ENCODE data around the gene LAMC3.

DNA sequence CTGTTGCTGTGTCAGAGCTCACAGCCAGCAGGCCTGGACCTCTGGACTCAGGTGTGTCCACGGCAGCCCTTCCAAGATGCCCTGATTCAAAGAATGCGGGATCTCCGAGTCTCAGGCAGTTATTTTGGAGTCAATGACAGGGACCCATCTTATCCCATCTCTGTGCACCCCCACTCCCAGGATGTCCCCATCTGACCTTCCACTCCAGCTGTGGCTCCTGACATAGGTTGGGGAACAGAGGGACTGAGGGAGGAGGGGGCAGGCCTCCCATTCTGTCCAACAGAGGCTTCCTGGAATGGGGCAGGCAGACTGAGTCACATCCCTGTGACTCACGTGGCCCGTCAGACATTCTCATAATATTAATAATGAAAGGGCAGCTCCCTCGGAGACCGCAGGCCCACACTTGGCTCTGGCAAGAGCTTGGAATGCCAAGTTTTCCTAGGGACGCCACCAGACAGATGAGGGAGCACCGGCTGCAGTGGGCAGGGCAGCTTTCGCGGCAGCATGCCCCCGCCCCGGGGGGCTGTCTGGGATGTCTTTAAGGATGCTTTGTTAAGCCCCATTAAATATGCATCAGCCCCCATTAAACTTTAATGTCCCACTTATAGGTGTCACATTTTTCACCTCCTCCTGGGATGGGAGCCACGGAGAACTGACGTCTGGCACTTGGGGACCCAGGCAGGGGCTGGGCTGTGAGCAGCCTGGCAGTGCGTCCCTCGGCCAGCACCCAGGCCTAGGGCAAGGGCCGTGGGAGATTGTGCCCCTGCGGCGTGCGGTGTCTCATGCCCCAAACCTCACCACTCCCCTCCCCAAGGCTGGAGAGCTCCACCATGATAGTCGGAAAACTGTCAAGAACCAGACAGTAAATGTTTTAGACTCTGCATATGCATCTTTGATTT, 46.3 kb upstream of the LAMC3 start:
- no peak for TF ChIP-seq EZH2 (IDR thresholded peaks at IDR 0.05; ENCODE audit: borderline replicate concordance, low read depth, low read length, poor library complexity, severe bottlenecking)
- TF ChIP-seq, protein P1, sequence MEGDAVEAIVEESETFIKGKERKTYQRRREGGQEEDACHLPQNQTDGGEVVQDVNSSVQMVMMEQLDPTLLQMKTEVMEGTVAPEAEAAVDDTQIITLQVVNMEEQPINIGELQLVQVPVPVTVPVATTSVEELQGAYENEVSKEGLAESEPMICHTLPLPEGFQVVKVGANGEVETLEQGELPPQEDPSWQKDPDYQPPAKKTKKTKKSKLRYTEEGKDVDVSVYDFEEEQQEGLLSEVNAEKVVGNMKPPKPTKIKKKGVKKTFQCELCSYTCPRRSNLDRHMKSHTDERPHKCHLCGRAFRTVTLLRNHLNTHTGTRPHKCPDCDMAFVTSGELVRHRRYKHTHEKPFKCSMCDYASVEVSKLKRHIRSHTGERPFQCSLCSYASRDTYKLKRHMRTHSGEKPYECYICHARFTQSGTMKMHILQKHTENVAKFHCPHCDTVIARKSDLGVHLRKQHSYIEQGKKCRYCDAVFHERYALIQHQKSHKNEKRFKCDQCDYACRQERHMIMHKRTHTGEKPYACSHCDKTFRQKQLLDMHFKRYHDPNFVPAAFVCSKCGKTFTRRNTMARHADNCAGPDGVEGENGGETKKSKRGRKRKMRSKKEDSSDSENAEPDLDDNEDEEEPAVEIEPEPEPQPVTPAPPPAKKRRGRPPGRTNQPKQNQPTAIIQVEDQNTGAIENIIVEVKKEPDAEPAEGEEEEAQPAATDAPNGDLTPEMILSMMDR (conservative IDR thresholded peaks at IDR 0.05; ENCODE audit: low read depth, low read length): no peak

All from A673 (cell line).